GM18861 (cell line): ENCODE data around the gene RNF26.

Source experiments
- ATAC-seq: cut with Tn5 transposase; IDR thresholded peaks from one replicate; pipeline ENCODE4 v1.9.1; 2021; ENCODE audit not compliant: unreplicated experiment

RNF26 gene

DNA sequence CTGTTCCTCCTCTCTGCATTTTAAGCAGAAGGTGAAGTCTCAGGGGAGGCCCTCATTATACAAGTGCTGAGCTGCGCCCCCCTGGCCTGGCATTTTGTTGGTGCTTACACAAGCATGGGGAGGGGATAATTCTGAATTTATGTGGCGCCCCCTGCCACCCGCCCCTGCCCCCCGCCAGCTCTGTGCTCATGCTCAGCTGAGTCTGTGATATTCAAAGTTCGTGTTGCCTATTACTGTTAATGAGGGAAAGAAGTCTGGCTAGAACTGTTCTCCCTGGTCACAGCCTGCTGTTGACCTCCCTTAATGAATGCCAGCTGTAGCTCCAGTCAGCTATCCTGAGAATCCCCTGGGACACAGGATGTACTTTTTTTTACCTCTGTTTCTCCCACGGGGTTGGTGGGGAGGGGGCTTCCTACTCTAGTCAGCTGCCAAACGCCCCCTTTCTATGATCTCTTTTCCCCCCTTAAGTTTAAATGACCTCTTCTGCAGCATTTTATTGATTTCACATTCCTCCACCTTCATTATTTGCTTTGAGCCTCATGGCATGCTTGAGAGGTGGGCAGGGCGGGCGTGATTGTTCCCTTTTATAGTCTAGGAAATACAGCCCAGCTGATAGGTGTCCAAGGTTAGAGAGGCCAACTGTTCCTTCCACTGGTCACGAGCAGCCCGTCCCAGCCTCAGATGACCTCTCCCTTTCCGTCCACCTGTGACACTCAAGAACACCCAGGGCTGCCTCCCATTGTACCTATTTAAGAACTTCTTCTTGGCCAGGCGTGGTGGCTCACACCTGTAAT is 35.0 kb downstream of the RNF26 start:
- ATAC-seq, result no peak

DNA sequence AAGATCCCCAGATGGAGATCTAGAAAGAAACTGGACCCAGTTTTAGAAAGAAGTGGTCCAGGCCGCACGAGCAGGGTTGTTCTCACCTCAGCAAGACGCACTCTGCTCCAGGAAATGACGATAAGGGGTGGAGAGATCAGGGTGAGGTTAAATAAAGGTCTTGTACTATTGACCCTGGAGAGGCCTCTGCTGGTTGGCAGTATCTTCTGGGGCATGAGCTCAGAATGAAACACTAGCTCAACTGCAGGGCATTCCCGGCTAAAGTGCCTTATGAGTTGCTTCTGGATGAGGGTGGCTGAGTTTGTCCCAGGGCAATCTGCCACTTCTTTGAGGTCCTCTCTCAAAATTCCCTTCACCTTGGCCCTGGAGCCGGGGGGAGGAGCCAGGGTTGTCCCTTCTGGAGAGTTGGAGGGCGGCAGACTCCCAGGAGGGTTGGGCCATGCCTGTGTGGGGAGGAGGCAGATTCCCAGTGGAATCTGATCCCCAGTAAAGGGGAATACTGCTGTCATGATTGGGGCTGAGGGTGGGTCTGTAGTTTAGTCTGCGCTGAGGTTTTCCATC is 36.2 kb downstream of the RNF26 start:
- ATAC-seq, result no peak

DNA sequence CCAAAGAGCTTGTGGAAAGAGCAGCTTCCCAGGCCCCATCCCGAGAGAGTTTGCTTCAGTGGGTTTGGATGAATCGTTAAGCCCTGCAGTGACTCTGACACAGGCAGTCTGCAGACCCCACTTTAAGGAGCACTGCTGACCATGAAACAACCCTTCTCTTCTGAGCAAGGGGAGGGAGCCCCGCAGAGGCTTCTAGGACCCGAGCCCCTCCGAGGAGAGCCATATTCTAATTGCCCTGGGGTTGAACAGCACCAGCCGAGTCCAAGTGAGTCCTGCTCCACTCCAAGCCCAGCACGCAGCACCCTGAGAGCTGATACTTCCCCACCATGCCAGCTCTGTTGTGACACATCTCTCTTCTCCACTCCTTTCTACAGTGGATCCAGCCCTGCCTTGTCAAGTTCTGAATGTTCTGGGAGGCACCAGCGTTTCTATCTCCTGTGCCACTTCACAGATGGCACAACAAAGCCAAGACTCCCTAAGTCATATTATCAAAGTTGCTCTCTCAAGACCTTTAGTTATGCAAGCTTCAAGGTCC is 36.8 kb downstream of the RNF26 start:
- ATAC-seq, result no peak

DNA sequence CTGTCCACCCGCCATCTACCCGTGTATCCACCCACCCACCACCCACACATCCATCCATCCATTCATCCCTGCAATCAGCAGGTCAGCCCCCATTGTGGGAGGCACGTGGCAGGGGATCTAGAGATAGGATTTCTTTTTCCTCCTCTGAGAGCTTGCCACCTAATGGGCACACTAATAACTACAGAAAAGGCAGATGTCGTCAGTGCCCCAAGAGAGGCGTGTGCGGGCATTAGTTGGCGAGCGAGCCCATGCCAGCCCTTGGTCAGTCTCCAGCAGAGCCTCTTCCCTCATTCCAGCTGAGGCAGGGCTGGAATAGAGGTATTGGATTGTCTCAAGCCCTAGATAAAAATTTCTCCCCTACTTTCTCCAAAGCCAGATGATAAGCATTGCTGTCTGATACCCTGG is 37.5 kb downstream of the RNF26 start:
- no peak for ATAC-seq

DNA sequence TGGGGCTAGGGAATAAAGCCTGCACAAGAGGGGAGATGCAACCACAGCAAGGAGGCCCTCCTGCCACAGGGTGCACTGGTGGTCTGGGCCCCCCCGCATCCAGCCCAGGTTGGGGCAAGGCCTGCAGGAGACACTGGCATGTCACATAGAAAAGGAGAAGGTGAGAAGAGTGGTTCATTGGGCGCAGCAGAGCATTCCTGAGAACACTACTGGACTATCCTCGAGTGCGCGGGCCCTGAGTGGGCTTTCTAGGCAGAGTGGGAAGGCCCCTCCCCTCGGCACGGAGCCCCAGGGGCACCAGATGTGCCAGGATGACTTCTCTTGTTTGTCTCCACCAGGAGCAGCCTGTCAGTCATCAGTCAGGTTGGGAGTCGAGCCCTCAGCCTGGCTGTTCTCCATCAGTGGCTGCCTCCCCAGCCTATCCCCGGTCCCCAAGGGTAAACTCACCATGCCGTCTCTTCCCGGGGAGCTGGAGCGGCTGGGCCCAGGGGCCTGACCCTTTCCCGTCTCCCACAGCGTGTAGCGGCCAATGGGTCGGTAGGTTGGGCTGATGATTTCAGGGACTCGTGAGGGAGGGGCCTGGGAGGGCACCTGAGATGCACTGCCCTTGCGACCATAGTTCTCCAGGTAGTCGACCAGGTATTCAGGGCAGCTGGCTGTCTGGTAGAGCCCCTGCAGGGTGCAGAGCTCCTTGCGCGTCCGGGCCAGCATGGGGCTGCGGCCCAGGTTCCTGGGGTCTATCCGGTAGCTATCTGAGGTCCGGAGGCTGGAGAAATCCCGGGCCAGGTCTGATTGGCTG is 38.1 kb downstream of the RNF26 start:
- no peak for ATAC-seq

DNA sequence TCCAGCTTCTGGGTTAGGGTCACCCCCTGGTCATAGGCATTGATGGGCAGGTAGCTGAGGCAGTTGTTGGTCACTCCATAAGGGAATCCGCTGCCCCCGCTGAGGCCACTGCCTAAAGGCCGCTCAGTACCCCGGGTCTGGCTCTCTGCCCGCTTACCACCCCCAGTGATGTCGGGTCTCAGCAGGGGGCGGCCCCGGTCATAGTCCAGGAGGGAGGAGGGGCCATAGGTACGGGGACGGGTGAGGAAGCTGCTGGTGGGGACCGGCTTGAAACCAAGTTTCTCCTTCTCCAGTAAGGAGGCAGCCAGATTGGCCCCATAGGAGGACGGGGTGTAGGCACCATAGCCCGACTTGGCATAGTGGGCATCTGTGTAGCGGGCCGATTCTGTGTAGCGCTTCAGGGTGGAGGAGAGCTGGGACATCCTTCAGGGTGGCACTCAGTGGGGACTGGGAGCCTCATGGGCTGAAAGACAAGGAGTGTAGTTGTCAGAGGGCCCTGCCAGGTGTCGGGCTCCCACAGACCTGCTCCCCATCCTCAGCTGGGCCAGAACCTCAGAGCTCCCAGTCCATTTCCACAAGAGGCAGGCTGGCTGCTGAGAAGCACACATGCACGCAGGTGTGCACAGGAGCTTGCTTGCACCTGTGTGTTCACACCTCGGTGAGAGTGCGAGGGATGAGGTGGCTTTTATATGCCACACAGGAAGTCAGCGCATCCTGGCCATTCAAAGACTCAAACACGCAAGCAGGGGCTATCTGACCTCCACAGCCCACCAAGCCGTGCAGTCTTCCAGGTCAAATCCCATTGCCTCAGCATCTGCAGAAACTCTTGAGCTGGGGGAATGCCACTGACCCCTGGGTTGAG is 39.0 kb downstream of the RNF26 start:
- ATAC-seq, result no peak

DNA sequence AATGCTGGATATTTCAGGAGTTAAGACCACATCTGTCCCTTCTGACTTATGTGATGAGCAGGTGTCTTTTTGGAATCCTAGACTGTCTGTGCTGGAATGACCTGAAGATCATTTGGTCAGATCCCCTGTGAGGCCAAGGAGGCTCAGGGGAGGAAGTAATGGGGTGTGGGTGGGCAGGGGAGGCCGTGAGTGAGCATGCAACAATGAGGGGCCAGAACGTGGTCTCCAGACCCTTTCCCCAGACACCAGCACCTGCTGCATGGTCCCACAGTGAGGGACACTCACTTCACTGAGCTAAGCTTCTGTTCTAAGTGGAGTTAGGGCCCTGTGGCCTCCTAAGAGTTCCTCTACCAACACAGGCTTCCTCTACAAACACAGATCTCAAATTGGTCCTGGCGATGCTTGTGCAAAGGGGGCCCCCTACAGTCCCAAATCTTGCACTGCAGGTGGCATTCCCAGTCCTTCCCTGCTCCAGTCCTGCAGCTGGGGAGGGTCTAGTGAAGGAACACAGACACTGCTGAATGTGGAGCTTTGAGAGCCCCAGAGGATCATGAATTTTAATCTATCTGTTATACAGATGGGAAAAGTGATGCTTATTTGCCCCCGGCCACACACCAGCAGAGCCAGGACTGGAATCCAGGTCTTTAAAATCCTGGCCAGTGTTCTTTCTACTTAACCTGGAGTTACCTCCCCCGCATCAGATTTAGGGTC is 39.7 kb downstream of the RNF26 start:
- ATAC-seq, result no peak

DNA sequence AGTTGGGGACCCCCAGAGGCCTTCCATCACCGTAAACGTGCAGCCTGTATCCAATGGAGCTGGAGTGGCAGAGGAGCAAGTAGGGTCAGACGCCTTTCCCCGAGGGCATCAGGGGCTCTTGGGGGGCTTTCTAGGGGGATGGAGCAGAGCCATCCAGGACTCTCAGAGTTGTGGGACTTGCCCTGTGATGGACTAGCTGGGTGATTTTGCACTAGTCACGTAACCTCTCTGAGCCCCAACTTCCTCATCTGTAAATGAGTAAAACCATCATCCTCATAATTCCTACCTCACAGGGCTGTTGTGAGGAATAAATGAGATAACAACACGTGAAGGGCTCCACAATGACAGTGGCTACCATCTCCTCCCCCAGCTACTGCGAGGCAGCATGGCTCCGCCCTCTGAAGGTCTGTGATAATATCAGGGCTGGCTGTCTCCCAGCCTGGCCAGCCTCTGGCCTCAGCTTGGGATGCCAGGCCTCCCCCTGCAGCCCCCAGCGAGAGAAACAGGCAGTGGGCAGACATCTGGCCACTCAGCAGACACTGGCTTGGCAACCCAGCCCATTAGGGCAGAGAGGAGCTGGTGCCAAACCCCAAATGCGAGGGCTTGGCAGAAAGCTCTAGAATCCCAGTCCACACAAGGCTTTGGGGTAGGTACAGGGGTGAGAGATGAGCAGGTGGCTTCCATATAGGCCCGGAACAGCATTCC is 40.5 kb downstream of the RNF26 start:
- ATAC-seq, result no peak

DNA sequence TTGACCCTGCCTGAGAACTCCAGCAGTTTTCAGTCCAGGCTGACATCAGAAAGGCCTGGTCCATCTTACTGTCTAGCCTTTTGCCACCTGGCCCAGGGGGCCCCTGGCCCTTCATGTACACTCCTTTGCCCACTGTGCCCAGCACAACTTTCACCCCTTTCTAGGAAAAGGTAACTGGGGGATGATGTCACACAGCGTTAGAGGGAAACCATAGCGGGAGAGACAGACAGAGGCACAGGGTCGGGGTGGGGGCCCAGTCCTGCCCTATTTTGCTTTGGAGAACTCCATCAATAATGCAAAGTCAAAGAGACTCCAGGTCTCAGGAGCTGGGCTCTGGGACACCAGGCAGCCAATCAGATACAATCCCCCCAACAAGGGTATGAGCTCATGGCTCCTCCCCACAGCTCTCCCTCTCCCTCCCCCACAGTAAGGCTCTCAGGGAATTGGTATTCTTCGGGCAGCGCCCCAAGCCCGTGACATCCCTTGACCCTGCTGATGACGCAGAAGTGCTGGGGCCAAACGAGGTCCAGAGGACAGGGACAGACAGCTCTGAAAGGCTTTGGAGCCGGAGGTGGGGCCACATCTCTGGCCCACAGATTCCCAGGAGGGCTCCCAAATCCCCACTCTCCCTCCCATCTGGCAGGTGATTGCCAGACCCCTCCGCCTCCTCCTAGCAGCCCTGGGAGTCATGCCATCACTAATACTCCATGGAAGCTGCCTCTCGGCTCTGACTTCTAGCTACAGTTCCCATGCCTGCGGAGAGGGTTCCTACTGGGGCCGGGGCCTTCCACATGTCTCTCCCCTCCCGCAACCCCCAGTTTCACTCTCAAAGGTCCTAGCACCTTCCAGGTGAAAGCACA is 41.2 kb downstream of the RNF26 start:
- no peak for ATAC-seq

DNA sequence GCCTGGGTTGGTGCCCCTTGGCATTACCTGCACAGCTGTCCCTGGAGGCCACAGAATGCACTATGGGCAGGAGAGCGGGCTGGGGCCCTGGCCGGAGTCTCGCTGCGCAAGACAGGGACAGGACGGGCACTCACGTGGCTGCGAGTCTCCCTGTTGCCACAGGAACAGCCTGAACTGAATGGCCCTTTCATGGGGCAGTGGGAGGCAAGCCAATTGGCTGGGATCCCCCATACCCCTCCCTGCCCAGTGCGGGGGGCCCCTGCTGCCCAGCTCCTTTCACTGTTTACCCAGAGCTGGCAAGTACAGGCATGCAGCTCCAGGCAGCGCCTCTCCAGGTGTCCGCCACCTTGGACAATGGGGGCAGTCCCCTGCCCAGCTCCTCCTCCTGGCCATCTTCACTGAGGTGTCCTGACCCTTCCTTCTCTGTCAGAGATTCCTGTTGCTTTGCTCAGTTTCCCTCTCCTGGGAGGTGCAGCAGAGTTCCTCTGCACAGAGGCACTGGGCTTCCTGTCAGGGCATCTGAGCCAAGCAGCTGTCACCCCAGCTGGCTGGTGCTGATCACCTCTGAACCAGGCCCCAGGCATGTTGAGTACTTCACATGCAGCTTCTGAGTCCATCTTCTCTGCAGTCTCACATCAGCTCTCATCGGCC is 42.0 kb downstream of the RNF26 start:
- ATAC-seq, result no peak

DNA sequence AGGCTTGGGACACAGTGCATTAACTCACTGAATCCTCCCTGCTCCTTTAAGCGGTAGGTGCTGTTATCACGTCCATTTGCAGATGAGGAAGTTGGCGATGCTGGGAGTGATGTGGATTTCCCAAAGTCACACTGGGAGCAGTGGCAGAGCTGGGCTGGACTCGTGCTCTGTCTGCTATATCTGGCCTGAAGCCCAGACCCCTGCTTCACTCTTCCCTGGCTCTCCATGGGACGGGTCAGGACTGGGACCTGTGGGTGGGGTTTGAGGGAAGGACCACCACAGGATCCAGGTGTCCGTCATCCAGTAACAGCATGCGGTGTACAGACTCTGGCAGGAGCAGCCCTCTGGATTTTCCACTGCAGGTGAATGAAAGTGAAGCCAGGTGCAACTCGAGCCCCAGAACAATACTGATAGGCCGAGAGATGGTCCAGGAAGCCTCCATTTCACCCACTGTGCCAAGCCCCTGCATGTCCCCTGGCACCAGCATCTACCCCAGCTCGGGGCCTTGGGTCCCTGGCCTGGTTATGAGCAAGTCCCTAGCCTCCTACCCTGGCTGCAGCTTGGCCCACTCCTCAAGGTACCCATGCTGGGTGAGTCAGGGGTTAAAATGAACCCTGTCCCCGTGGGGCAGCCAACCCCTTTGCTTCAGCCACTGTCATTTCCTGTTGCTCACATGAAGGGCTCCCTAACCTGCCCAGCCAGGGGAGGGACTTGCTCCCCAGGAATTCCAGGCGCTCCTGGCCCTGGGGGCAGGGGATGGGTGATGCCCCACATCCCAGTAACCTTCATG is 43.0 kb downstream of the RNF26 start:
- no peak for ATAC-seq

DNA sequence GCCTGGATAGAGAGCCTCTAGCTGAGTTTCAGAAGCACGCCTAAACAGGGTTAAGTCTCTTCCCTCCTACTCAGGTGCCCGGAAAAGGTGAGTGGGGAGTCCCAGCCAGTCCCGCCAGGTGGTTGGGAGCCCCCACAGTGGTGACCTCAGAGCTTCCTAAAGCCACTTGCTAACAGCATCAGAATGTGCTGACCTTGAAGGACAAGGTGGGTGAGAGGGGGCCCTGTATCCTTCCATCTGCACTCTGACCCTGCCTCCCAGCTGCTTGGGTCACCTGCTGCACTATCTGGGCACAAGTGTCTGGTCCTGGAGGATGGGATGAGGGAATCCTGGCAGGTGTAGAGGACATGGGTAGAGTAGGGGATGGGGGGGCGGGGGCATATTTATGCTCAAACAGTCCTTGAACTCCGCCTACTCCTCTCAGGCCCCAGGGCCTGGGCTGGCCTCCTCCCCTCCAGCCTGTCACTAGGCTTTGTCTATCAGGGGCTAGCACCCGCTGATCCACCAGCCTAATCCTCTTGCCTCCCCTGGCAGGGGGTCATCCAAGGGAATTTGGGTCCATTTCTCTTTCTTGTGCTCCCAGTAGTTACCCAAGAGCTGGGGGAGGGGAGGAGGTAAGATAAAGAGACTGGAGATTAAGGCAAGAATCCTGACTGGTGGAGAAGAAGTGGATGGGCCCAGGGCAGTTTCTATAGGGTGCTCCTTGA is 43.8 kb downstream of the RNF26 start:
- ATAC-seq, result no peak

DNA sequence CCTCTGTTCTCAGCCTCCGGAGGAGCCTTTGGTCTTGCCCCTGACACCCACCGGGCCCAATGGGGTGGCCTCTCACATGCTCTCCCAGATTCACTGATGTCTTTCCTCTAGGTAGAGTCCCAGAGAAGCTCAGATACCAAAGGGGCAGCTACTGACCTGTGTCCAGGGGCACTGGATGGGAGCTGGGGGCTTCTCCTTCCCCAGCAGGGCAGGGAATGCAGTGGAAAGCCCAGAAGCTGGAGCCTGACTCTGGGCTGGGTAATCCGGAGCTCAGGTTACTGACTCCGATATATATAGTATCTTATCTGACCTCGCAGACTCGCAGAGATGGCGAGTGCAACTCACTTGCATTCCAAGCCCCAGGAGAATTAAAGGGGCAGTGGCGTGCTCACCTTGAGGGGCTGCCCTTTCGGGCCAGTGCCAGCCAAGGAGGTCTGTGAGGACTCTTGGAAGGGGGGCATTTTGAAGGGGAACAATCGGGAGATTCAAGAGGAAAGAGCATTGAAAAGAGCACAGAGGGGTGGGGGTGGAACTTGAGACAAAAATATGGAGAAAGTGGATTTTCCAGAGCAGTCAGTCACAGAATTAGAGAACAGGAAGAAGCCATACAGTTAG is 44.6 kb downstream of the RNF26 start:
- no peak for ATAC-seq

DNA sequence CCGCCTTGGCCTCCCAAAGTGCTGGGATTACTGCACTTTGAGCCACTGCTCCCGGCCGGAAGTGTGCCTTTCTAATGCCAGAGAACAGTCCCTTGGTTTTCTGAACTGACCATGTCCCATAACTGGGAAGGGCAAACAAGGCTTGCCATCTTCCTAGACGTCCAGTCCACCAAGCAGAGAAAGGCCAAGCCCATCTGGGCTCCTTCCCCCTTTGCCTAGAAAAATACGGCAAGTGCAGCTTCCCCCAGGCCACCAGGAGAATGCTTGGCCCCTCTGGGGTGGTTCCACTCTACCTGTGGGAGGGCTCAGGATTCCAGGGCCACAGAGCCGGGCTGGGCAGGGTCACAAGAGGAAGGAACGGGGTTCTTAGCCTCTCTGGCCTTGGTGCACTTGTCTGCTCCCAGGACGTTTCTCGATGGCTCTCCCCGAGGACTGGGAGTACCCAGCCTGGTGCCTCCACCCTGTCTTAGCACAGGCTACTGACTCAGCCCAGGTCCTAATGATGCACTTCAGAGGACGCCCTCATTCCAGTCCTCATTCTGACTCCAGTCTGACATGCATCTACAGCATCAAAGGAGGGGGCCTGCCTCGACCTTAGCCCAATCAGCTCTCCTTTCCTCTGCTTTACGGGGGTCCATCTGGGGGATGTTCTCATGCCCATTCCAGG is 46.0 kb downstream of the RNF26 start:
- no peak for ATAC-seq

DNA sequence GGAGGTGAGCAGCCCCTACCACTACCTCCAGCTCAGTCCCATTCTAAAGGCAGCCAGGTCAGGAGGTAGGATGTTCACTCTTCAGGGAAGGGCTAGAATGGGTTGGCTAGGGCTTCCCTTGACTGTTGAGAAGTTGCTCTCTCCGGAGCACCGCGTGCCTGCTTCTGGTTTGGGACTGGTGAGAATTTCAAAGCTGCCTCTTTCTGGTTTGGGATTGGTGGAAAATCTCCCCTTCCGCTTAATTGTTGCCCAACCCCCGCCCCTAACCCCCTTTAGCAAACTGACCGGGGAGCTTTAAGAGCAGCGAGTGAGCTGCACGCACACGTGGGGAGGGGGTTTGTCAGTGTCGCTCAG is 46.5 kb downstream of the RNF26 start:
- ATAC-seq, result no peak
